ENCODE results near the gene UNC5CL.

Gene UNC5CL

DNA sequence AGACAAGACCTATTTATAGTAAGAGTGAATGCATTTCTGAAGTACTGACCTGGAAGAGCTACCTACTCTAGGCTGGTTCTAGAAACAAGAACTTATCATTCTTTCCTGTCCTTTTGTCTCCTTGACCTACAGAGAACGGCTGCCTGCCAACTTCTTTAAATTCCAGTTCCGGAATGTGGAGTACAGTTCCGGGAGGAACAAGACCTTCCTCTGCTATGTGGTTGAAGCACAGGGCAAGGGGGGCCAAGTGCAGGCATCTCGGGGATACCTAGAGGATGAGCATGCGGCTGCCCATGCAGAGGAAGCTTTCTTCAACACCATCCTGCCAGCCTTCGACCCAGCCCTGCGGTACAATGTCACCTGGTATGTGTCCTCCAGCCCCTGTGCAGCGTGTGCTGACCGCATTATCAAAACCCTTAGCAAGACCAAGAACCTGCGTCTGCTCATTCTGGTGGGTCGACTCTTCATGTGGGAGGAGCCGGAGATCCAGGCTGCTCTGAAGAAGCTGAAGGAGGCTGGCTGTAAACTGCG is 22.2 kb upstream of the UNC5CL start:
- DNase-seq: no peak

DNA sequence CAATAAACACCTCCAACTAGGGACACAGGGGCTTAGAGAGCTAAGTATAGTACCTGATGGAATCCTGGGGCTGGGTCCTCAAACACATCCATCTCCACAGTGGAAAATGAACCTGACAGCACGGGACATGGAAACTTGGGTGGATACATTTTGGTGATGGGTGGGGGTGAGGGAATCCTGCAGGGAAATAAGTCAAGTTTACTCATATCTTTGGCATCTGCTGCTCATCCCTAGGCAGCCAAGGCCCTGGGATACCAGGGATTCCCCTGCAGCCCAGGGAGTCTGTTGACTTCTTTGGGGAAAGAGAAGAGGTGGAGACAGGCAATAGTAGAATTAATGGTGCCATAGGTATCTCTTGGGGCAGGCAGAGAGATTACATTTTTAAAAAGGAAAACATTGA is 20.5 kb upstream of the UNC5CL start:
- DNase-seq: no peak

DNA sequence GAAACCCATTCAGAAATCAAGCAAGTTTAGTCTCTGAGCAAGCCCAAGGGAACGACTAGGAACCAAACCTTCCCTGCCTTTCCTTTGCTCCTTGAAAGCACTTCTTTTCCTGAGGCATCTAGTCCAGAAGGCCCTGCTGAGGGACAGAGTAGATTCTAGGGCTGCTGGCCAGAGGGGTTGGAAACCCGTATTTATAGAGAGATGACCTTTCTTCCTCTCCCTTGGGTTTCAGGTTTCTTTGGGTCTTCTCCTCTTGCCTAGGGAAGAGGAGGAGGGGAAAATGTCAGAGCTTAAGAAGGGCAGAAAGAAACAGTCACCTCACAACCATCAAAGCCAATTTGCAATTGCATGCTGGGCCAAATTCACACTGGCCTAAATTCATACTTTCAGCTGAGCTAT is 19.8 kb upstream of the UNC5CL start:
- DNase-seq: no peak

DNA sequence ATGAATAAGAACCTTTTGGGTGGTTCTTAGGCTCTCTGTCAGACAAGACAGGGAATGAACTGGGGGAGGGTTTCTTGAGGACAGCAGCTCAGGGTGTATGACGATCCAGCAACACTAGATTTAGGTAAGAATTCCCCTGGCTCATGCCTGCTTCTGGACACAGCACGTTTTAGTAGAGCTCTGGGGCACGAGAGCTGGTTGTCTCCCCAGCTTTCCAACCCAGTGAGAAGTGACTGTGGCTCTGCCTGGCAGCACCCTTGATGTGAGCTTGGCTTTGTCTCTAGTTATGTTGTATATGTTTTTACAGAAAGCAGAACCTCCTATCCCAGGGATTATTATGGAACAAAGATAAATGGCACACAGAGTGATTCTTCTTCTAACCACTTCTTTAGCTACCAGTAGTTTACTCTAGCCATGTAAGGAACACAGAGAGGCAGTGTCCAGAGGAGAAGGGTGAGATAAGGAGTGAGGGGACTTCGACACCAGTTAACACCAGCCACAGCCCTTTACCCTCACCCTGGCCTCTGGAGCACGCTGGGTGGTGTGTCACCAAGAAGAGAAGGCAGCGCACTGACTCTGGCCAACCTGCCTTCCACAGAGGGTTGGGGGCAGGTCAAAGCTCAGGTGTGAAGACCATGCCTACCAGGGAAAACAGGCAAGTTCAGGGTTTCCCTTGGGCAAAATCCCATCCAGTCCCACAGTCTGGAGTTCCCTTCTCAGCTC is 17.9 kb upstream of the UNC5CL start:
- no peak for DNase-seq

DNA sequence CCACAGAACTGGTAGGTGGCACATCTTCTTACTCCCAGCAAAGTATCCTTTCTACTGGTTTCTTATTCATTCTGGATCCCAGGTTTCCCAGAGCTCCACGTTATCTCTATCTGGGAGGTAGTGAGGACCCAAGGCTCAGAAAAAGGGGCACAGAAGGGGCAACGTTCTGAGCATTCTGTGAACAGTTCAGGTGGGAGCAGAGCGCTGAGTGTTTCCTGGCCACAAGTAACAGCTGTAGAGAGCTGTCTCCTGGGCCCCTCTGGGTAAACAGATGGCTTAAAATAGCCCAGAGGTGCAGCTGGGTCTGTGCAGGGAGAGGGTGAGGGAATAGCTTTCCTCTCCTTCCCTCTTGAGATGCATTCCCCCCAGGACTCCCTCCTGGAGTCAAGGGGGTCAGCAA is 16.1 kb upstream of the UNC5CL start:
- DNase-seq: no peak

DNA sequence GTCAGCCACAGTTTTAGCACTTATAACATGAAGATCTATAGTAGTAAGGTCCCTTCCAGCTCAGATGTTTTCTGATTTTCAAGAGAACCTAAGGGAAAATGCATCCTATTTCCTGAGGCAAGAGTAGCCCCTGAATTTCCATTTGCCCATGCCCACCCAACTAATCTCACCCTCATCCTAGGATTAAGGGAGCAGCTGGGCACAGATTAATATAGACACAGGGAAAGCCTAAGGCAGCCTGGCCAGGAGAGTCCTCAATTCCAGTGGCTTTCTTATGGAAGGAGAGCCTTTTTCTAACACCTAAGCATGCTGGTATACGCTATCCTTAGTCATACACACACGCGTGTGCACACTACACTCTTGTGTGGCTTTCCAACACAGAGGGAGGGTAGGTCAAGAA is 15.5 kb upstream of the UNC5CL start:
- DNase-seq: no peak

DNA sequence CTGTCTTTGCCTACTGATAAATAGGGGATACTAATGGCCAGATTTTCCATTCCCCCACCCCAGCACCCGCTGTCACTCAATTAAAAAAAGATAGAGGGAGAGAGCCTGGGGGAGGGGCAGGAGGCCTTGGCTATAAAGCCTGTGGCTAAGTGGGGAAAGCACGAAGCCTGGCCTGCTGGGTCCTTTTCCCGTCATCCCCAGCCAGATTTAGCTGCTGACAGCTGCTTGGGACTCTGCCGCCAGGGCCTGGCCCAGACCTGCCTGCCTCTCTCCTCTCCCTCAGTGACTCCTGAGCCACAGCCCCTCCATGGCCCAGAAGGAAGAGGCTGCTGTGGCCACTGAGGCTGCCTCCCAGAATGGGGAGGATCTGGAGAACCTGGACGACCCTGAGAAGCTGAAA is 14.0 kb upstream of the UNC5CL start, which contains the start of gene APOBEC2:
Gene APOBEC2, plus strand, starts transcription at position 162 of the 400 bp plus-strand sequence. Its CDS starts 146 bp downstream, at position 308.
- DNase-seq: no peak

DNA sequence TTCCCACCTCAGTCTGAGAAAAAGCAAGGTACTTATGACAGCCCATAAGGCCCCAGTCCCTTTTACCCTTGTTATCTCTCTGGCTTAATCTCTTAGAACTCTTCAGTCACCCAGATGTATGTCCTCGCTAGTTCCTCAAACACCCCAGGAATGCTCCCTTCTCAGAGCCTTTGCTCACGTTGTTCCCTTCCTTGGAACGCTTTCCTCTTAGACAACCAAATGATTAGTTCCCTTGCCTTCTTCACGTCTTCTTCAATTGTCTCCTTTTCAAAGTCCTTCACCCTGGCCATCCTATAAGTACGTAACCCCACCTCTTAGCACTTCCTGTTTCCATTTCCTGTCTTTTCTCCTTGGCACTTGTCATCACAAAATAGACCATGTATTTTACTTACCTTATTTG is 12.9 kb upstream of the UNC5CL start:
- no peak for DNase-seq

DNA sequence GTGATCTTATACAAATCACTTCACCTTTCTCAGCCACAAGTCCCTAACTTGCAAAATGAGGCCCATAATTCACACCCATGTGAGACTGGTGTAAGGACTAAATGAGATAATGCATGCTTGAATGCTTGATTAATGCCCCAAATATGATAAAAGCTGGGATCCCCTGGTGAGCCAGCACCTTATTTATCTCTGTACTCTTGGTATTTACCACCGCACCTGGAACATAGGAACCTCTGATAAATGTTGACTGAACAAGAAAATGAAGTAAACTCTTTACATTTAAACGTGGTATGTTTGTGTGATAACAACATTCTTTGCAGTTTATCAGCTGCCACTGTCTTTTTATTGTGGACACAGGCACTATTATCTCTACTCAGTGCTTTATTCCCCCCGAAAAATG is 11.5 kb upstream of the UNC5CL start:
- no peak for DNase-seq

DNA sequence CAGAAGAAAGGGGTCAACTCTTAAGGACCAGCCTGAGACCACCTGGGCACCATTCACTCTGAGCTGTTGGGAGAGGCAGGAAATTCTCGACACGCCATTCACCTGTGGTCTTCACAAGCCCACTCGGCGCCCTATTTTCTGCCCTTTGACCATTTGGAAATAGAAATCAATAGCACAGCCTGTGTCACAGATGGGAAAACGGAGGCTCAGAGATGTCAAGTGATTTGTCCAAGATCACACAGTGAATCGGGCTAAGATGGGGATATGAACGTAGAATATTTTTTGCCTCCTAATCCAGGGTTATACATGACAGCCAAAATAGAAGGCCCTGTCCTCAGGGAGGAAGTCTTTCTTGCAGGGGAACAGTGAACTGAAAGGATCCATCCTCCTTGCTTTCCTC is 10.9 kb upstream of the UNC5CL start:
- DNase-seq: no peak

DNA sequence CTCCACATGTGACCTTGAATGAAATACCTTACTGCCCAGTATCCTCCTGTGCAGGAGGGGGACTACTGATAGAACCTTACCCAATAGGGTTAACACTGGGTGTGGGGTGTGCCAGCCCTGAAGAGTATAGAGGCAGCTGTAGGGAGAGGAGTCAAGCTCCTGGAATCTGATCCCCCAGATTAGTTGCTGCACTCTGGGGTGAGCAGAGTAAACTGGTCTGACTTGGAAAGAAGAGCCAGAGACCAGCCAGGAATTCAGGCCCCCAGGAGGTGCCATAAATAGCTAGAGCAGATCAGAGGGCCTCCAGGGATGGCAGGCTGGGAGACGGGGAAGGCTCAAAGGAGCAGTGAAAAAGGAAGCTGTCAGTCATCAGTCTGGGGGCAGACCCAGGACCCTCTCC is 10.5 kb upstream of the UNC5CL start:
- DNase-seq: no peak

DNA sequence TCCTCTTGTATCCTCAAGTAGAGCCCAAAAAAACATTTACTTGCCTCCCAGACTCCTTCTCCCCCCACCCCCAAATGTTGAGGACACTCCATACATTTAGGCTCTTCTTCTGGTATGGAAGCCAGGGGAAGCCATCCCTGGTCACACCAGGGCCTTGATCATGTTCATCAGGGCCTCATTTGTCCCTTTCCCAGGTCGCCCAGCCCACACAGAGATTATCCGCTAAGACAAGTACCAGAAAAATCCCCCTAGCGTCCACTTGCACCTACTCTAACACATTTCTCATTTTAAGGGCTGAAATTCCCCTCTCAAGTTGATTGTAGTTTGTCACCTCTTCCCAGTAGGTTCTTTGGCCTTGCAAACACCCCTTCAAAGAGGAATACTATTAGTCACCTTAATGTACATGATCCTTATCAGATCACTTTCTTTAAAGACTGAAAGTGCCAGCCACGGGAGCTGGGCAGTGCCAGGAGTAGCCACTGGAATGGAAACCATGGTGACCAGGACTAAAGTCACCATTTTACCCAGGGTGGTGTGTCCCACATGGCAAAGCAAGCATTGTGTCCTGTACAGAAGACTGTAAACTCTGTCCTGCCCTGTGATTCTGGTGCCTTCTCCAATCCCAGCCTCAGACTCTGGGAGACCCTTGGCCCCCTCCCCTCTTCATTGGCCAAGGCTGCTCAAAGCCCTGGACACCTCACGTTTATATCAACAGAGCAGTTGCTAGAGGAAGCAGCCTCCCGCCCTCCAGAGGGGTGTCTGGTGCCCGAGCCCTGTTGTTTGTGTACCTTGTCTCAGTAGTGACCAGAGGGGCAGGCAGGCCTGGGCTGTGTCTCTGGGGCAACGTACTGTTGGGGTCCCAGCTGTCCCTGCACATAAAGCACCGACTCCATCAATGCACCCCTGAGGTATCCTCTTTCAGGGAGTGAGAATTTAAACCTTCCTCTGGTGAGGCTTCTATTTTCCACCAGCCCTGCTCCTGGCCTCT is 9.0 kb upstream of the UNC5CL start:
- DNase-seq: no peak

DNA sequence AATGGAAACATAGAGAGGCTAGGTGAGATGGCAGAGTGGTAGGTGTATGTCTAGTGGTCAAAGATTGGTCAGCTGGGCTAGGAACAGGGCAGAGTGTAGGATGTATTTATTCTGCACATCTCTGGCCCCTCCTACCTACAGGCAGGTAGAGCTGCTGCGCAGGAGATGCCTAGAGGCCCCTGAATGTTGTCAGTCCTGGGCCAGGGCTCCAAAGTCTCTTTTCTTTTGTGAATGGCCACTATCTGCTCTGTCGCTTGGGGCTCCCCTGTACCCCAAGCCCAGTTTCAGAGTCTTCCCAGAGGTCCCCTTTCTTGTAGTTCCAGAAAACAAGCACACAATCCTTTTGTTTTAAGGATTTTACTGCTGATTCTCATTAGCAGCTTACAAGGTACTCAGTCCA is 8.3 kb upstream of the UNC5CL start:
- DNase-seq: no peak

DNA sequence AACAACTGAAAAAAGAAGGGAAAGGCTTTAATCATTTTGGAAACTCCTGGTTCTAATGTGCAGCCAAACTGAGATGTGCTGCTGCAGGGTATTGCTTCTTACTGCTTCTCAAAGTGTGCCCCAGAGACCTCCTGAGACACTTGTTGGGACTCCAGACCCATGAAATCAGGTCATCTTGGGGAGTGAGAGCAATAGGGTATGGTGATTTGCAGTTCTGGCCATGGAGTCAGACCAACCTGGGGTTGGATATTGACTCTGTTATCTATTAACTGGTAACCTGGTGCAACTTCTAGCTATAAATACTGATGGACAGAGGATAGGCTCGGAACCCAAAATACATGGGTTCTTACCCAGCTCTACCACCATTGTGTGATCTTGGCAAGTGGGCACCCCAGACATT is 7.1 kb upstream of the UNC5CL start:
- no peak for DNase-seq

DNA sequence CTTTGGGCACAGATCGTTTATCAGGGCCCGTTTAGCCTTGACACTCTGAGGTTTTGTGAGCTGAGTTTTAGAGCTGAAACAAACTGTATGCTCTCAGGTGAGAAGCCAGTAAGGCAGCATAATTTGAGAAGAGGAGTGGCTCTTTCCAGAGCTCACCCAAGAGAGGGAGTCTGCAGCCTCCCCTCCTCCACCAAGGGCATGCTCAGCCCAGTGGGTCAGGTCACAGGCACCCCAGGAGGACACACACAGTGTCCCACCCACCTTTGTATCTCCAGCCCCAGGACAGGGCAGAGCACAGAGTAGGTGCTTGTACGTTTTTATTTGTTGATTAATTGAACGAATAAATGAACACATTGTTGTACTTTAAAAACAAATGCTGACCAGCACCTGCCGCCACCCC is 6.6 kb upstream of the UNC5CL start:
- no peak for DNase-seq

DNA sequence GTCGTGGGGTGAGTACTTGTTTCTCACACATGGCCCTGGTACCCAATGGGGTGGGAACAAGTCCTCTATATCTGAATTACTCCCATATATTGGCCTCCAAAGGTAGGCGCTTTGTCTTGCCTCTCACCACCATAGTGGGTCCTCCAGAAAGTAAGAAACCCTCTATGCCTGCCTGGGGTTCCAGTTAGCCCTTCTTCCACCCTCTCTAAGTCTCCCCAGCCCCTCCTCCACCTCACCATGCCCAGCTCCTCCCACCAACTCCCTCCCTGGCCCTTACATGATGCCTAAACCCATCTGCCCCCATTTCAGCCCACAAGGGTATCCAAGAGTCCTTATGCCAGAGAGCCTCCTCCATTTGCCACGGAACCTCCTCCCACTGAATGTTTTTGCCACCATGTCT is 4.1 kb upstream of the UNC5CL start:
- no peak for DNase-seq

DNA sequence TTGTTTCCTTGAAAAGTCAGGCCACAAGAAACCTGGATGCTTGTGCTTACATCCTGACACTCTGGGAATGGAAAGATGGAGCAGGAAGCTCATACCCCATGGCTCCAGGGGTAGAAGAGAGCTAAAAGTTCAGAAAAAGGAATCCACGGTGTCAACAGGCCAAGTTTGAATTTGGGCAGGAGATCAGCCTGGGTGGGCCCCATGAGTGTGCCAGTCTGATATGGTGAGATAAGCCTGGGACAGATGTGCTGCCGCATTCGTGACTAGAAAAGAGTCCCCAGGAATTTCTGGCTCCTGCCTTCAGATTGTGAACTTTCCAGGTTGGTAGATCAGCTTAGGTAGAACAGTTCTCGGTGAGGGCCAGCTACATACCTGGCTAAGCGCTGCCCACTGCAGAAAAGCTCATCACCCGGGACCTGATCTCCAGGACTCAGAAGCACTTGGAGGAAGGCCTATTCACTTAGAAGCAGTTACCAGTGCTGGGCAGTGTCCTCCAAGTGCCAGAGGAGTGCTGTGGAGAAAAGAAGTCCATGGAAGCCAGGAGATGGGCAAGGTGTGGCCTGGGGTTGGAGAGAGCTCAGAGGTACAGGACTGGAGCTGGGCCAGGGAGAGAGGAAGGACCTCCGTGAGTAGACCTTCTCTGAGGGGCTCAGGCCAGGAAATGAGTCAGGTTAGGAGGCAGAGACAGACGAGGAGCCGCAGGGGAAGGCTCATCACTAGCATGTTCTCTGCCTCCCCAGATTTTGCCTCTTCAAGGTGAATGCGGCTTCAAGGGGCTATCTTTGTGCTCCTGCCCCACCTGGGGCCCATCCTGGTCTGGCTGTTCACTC is 3.4 kb upstream of the UNC5CL start, which contains the start of gene TSPO2:
Gene TSPO2, plus strand, starts transcription at position 242 of the 830 bp plus-strand sequence. Its CDS starts 519 bp downstream, at position 761.
- no peak for DNase-seq

DNA sequence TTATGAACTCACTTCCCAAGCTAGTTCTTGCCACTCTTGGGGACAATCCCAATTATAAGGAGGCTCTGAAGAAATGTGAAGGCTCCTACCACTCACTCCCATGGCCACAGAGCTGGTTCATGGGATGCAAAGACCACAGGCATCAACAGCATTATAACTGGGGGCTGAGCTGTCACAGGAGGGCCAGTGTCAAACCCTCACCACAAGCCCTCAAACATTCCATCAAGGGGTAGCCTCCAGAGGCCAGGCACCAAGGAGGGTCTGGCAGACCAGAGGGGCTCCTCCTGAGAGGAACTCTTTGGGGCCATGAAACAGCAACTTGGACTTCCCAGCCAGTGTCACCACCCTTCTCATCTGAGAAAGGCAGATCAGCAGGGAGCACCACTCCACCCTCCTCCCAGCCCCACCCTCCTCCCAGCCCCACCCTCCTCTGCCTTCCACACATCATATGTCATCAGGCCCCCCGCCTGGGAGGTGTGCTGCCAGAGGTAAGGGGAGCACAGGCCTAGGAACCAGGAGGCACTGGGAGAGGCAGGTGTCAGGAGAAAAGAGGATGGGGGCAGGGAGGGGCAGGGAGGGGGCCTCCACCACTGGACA is 2.0 kb upstream of the UNC5CL start:
- DNase-seq: no peak

DNA sequence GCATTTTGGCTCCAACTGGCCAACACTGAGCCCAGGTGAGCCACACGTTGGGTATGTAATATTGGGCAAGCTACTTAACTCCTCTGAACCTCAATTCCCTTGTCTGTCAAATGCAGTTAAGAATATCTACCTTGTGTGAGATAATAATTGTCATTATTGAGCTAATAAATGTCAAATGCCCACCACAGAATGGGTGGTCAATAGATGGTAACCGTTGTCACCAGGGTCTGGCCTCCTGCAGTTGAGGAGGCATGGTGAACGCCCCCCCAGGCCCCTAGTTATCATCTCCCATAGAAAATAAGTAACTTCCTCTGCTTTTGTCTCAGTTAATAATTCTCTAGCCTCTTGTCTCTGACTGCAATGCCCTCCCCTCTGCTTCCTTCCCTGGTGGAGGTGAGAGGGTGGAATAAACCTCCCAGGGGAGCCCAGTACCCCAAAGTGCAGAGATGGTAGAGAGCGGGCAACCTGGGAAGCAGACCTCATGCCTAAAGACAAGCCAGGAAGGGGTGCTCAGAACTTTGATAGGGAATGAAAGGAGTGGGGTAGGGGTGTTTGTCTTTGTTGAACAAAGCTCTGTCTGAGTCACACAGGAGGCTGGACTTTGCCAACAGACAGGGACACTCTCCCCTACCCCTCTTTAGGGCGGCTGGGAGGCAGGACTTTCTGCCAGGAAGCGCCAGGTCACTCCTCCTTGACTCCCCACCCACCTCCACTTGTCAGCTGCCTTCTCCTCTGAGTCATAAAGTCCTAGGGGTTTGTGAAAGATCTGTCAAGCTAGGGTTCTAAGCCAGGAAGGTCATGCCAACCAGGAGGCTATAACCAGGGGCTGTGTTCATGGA is 1.3 kb upstream of the UNC5CL start:
- no peak for DNase-seq

DNA sequence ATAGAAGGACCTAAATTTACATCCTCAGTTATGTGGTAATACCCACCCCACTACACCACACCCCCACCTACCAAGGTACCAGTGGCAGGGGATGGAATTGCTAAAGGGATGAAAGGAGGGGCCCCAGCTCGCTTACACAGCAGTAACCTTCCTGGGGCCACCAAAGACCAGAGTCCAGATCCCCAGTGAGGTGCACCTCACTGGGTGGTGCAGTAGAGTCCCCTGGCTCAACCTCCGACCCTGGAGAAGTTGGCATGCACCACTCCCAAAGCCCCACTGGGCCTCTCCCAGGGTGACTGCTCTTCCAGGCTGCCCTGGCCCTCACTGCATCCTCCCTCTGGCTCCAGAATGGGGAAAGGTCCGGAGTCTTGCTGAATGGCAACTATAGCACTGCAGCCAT is 816 bp downstream of the UNC5CL start:
- no peak for DNase-seq
